Measurements from ENCODE around the gene PTOV1. TPM values are rescaled to one million over a fixed set of nuclear protein-coding genes. Genes with fewer than 3 reads are reported as not detected.

PTOV1 gene
- total RNA-seq, 1 experiment from 2014 or later = 331 TPM

- BruUV-seq (replicated peaks) = no TSS peak
- Histone ChIP-seq H3K36me3 (ENCODE audit: insufficient read depth, low read length, poor library complexity, severe bottlenecking) (no peaks in the 10 kb centered on the region), H3K9me3 (ENCODE audit: low read depth, low read length, poor library complexity, severe bottlenecking) (no peaks in the 10 kb centered on the region), H3K4me3 (ENCODE audit: low read depth, low read length, poor library complexity, severe bottlenecking) (no peak overlapping the region), H3K27ac (ENCODE audit: low read depth, low read length, poor library complexity, severe bottlenecking) (no peak overlapping the region), H3K4me1 (ENCODE audit: insufficient read depth, low read length, poor library complexity, severe bottlenecking) (no peaks in the 10 kb centered on the region), H3K27me3 (replicated peaks; ENCODE audit: insufficient read depth, low read depth, low read length, poor library complexity) (no peaks in the 10 kb centered on the region)
- intact Hi-C loops (cut with micrococcal nuclease; ENCODE audit: unreplicated experiment) = no loop called here
- no peak for TF ChIP-seq CTCF (conservative IDR thresholded peaks at IDR 0.05; ENCODE audit: low read depth, low read length)
- no peak for TF ChIP-seq EZH2 (IDR thresholded peaks at IDR 0.05; ENCODE audit: borderline replicate concordance, low read depth, low read length, poor library complexity, severe bottlenecking)
- POLR2A ChIA-PET (ENCODE audit: low non-redundant PET) = no interaction called here
- CTCF ChIA-PET = interaction anchor here (0.6 to 0.7 kb wide), 2 partner anchors 22 to 177 kb away, joined by 4 to 10 read pairs; no protein-coding TSS in a partner anchor
- DNase-seq (ENCODE audit: low spot score) = no peak
Observed at GRCh38 chr19:49894011-49894664, 43.2 kb downstream of the PTOV1 start.

- no peaks in the 10 kb centered on the region for H3K4me1 ChIP-seq (ENCODE audit: insufficient read depth, low read length, poor library complexity, severe bottlenecking)
- intact Hi-C loops (cut with micrococcal nuclease; ENCODE audit: unreplicated experiment) = no loop called here
- no TSS peak for BruUV-seq (replicated peaks)
- H3K9me3 ChIP-seq (ENCODE audit: low read depth, low read length, poor library complexity, severe bottlenecking) = no peaks in the 10 kb centered on the region
- ChIA-PET CTCF (no interaction called here), POLR2A (ENCODE audit: low non-redundant PET) (no interaction called here)
- no peaks in the 10 kb centered on the region for H3K36me3 ChIP-seq (ENCODE audit: insufficient read depth, low read length, poor library complexity, severe bottlenecking)
- H3K4me3 ChIP-seq (ENCODE audit: low read depth, low read length, poor library complexity, severe bottlenecking) = no peak overlapping the region
- DNase-seq (ENCODE audit: low spot score) = no peak
- TF ChIP-seq EZH2 (IDR thresholded peaks at IDR 0.05; ENCODE audit: borderline replicate concordance, low read depth, low read length, poor library complexity, severe bottlenecking) (no peak), CTCF (conservative IDR thresholded peaks at IDR 0.05; ENCODE audit: low read depth, low read length) (no peak)
- no peaks in the 10 kb centered on the region for H3K27me3 ChIP-seq (replicated peaks; ENCODE audit: insufficient read depth, low read depth, low read length, poor library complexity)
- H3K27ac ChIP-seq (ENCODE audit: low read depth, low read length, poor library complexity, severe bottlenecking) = no peak overlapping the region
Observed at GRCh38 chr19:49894879-49895565, 44.1 kb downstream of the PTOV1 start.

- no peak for TF ChIP-seq CTCF (conservative IDR thresholded peaks at IDR 0.05; ENCODE audit: low read depth, low read length)
- no peak for TF ChIP-seq EZH2 (IDR thresholded peaks at IDR 0.05; ENCODE audit: borderline replicate concordance, low read depth, low read length, poor library complexity, severe bottlenecking)
- Histone ChIP-seq H3K4me1 (ENCODE audit: insufficient read depth, low read length, poor library complexity, severe bottlenecking) (no peaks in the 10 kb centered on the region), H3K36me3 (ENCODE audit: insufficient read depth, low read length, poor library complexity, severe bottlenecking) (no peaks in the 10 kb centered on the region), H3K27me3 (replicated peaks; ENCODE audit: insufficient read depth, low read depth, low read length, poor library complexity) (no peaks in the 10 kb centered on the region), H3K4me3 (ENCODE audit: low read depth, low read length, poor library complexity, severe bottlenecking) (no peak overlapping the region), H3K9me3 (ENCODE audit: low read depth, low read length, poor library complexity, severe bottlenecking) (no peaks in the 10 kb centered on the region), H3K27ac (ENCODE audit: low read depth, low read length, poor library complexity, severe bottlenecking) (no peak overlapping the region)
- intact Hi-C loops (cut with micrococcal nuclease; ENCODE audit: unreplicated experiment) = no loop called here
- CTCF ChIA-PET = no interaction called here
- DNase-seq (ENCODE audit: low spot score) = no peak
- POLR2A ChIA-PET (ENCODE audit: low non-redundant PET) = no interaction called here
- BruUV-seq (replicated peaks) = no TSS peak
Observed at GRCh38 chr19:49895566-49896297, 44.8 kb downstream of the PTOV1 start.
